Daoy (cell line): Measurements from ENCODE around the gene OTOA. TPM values are rescaled to one million over a fixed set of nuclear protein-coding genes. Genes with fewer than 3 reads are reported as not detected.
"Not testable (repeated sequence)": the region's sequence is repeated elsewhere in the genome, so short reads cannot be mapped to it uniquely, and the experiment has no call there.

Experiments used
- DNase-seq: peaks from one replicate; pipeline ENCODE4 v3.0.0-alpha.2; 2015; ENCODE audit warnings: low read depth
- total RNA-seq: library from RNA; depleted of rRNA; stranded (reverse); fragments of >200 nt; shearing (Covaris generic); gene quantifications from 2 replicates; pipeline ENCODE4 v1.2.3, GENCODE V29; 2014

The OTOA gene
- total RNA-seq, 1 experiment from 2014 or later: not detected

GRCh38 chr16:21674456-21674855, 10.7 kb downstream of the OTOA start:
- peak; percentile 51 for DNase-seq

- DNase-seq: not testable (repeated sequence)
These were observed 16.9 kb downstream of the OTOA start for GRCh38 chr16:21680714-21681113.

GRCh38 chr16:21683184-21683583, 19.4 kb downstream of the OTOA start:
- DNase-seq: no peak

GRCh38 chr16:21684199-21684598, 20.4 kb downstream of the OTOA start:
- peak; percentile 44 for DNase-seq

GRCh38 chr16:21685034-21685455, 21.3 kb downstream of the OTOA start:
- peak; percentile 16 for DNase-seq

GRCh38 chr16:21689107-21689506, 25.3 kb downstream of the OTOA start:
- DNase-seq: no peak

- DNase-seq: not testable (repeated sequence)
These were observed 27.2 kb downstream of the OTOA start for GRCh38 chr16:21690967-21691366.

- DNase-seq: no peak
These were observed 30.8 kb downstream of the OTOA start for GRCh38 chr16:21694609-21695008.

- DNase-seq: no peak
These were observed 33.3 kb downstream of the OTOA start for GRCh38 chr16:21697032-21697431.

GRCh38 chr16:21698169-21699032, 34.6 kb downstream of the OTOA start:
- no peak for DNase-seq

GRCh38 chr16:21701271-21701670, 37.5 kb downstream of the OTOA start:
- no peak for DNase-seq

- DNase-seq: no peak
These were observed 38.5 kb downstream of the OTOA start for GRCh38 chr16:21702276-21702675.

- DNase-seq: no peak
These were observed 39.4 kb downstream of the OTOA start for GRCh38 chr16:21703156-21703555.

GRCh38 chr16:21703589-21704174, 39.9 kb downstream of the OTOA start:
- DNase-seq: no peak

- DNase-seq: no peak
These were observed 40.5 kb downstream of the OTOA start for GRCh38 chr16:21704266-21704665.

GRCh38 chr16:21704733-21705132, 41.0 kb downstream of the OTOA start:
- peak; percentile 8 for DNase-seq

GRCh38 chr16:21708533-21709115, 44.9 kb downstream of the OTOA start:
- DNase-seq: peak; percentile 46

- no peak for DNase-seq
These were observed 47.2 kb downstream of the OTOA start for GRCh38 chr16:21710938-21711337.

GRCh38 chr16:21713549-21714368, 50.0 kb downstream of the OTOA start:
- no peak for DNase-seq

GRCh38 chr16:21714369-21714618, 50.5 kb downstream of the OTOA start:
- not testable (repeated sequence) for DNase-seq

- DNase-seq: no peak
These were observed 53.8 kb downstream of the OTOA start for GRCh38 chr16:21717608-21718007.

GRCh38 chr16:21719283-21719682, 55.5 kb downstream of the OTOA start:
- DNase-seq: no peak
